IPS-20b (cell line): ENCODE data around the gene ID2.

Source experiments
- H3K27ac ChIP-seq: one replicate; pipeline ENCODE4 v1.5.1; 2013; ENCODE audit warnings: low read length
- H3K27me3 ChIP-seq: 2 replicates; pipeline ENCODE4 v1.6.1; 2013; ENCODE audit warnings: mild to moderate bottlenecking, low read length, inconsistent platforms; ENCODE audit not compliant: insufficient read depth
- H3K36me3 ChIP-seq: 2 replicates; pipeline ENCODE4 v1.6.1; 2013; ENCODE audit warnings: low read depth, mild to moderate bottlenecking, inconsistent platforms, low read length, moderate library complexity; ENCODE audit not compliant: insufficient read depth
- H3K4me1 ChIP-seq: 2 replicates; pipeline ENCODE4 v1.6.1; 2013; ENCODE audit warnings: mild to moderate bottlenecking, control low read depth, inconsistent platforms, low read length, moderate library complexity; ENCODE audit not compliant: insufficient read depth
- H3K4me3 ChIP-seq: 2 replicates; pipeline ENCODE4 v1.5.1; 2013; ENCODE audit warnings: mild to moderate bottlenecking, low read length, inconsistent platforms
- H3K9ac ChIP-seq: 2 replicates; pipeline ENCODE4 v1.6.1; 2013; ENCODE audit warnings: low read depth, mild to moderate bottlenecking, inconsistent platforms, low read length, moderate library complexity
- H3K9me3 ChIP-seq: 2 replicates; pipeline ENCODE4 v1.6.1; 2013; ENCODE audit warnings: mild to moderate bottlenecking, low read depth, low read length, inconsistent platforms; ENCODE audit not compliant: insufficient read depth

The ID2 gene

DNA sequence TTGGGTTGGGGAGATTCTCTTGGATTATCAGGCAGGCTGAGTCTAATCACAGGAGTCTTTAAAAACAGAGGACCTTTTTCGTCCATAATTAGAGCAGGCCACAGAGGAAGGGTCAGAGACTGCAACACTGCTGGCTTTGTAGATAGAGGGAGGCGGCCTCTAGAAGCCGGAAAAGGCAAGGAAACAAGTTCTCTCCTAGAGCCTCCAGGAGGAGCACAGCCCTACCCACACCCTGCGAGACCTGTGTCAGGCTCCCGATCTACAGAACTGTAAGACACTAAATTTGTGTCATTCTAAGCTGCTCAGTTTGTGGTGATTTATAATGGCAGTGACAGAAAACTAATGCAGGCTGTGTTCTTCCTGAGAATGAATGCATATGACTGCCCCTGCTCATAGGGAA is 15.3 kb downstream of the ID2 start:
- Histone ChIP-seq H3K36me3 (no peaks in the 10 kb centered on the region), H3K9me3 (no peaks in the 10 kb centered on the region), H3K4me3 (no peak overlapping the region), H3K9ac (no peak overlapping the region), H3K27ac (no peak overlapping the region), H3K4me1 (no peaks in the 10 kb centered on the region), H3K27me3 (no peaks in the 10 kb centered on the region; the same call in 1 of the 2 replicates)

DNA sequence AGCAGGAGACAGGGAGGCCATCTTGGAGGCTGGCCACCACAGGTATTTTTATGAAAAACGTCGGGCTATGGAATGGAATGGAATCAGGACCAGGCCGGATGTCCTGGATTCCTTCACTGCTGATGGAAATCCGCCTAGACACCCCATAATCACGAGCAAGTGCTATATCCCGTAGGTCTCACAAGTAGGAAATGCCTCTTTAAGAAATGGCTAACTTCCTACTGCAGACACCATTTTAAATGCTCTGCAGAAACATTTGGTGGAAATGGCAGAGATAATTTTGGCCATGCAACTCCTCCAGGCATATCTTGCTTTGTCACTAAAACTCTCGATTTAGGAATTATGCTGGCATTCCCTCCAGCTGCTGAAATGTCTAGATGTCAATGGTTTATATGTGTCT is 18.0 kb downstream of the ID2 start:
- Histone ChIP-seq H3K4me1 (no peaks in the 10 kb centered on the region), H3K4me3 (no peak overlapping the region), H3K9me3 (no peaks in the 10 kb centered on the region), H3K36me3 (no peaks in the 10 kb centered on the region), H3K27me3 (no peaks in the 10 kb centered on the region), H3K9ac (no peak overlapping the region), H3K27ac (no peak overlapping the region)

DNA sequence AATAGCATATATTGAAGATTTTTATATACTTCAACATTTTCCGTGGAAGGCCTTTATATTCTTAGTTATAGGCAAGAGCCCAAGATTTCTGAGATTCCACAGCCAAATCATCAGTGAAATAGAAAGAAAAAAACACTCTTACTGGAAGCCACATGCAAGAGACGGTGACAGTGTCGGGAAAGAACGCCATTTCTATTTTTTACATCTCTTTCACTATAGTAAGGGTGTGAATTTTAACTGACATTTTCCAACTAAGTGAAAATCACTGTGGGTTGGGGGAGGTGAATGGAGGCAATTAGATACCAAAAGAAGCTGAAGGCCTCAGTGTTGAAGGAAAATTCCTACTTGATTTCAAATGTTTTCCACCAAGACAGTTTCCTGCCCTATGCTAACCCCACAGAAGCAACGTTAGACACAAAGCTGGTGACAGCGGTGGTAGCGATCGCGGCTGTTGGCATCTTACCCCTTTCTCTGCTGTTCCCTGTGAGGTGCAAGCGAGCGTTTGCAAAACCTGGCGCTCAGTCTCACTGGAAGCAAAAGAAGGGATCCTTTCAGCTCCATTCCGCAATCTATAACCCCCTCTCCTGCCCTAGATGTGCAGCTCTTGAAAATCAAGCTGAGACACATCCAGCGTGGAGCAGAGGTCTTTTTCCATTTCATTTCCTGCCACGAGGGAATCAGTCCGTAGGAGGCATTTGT is 20.0 kb downstream of the ID2 start:
- H3K27me3 ChIP-seq, result no peaks in the 10 kb centered on the region
- no peak overlapping the region for H3K27ac ChIP-seq
- no peaks in the 10 kb centered on the region for H3K4me1 ChIP-seq
- H3K4me3 ChIP-seq, result no peak overlapping the region
- no peaks in the 10 kb centered on the region for H3K9me3 ChIP-seq
- no peak overlapping the region for H3K9ac ChIP-seq
- H3K36me3 ChIP-seq, result no peaks in the 10 kb centered on the region

DNA sequence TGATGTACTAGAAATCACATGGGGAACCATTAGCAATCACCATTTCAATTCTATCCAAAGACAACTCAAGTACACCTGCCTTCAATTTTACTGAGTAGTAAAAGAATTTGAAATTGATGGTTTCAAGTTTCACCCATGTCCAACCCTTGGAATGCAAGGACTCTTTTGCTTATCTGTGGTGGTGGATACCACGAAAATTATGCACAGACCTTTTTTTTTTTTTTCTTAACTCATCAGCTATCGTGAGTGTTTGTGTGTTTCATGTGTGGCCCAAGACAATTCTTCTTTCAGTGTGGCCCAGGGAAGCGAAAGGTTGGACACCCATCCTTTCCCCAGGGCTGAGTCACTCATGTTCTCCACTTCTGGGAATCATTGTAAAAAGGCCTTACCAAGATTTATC is 23.1 kb downstream of the ID2 start:
- H3K4me3 ChIP-seq, result no peak overlapping the region
- no peaks in the 10 kb centered on the region for H3K27me3 ChIP-seq
- no peak overlapping the region for H3K27ac ChIP-seq
- no peaks in the 10 kb centered on the region for H3K4me1 ChIP-seq
- no peak overlapping the region for H3K9ac ChIP-seq
- H3K9me3 ChIP-seq, result no peaks in the 10 kb centered on the region
- H3K36me3 ChIP-seq, result no peaks in the 10 kb centered on the region

DNA sequence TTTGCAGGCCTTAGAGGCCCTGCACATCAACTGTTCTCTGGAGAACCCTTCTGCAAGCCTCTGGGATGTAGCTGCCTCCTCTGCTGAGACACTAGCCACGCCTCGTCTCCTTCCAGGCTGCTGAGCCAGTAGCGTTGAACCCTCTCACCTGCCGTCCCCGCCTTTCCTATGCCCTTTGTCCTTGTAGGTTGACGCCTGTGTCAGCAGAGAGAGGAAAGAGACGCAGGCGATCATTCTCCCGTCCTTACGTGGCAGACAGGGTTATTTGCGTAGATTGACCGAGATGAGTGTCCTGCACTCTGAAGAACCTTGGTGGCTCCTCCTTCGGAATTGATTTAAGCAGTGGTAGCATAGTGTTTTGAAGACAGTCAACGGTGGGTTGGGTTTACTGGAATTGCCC is 27.8 kb downstream of the ID2 start:
- Histone ChIP-seq H3K27me3 (no peaks in the 10 kb centered on the region), H3K9ac (no peak overlapping the region), H3K9me3 (no peaks in the 10 kb centered on the region), H3K27ac (no peak overlapping the region), H3K4me1 (no peaks in the 10 kb centered on the region), H3K36me3 (no peaks in the 10 kb centered on the region), H3K4me3 (no peak overlapping the region)

DNA sequence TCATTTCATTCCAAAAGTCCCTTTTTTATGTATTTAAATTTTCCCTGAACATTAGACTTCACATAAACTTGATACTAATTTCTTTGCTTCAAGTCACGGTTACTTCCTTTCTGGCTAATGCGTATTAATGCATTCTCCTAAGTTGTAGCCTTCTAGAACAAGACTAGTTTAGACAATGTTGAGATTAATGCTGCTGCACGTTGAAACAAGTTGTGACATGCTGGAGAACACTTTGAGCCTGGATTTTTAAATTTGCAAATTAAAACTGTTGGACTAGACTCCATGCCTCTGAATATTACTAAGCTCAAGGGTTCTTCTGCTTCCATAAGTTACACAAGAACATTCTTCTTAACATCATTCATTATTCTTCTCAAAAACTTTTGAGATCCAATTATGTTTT is 29.1 kb downstream of the ID2 start:
- no peaks in the 10 kb centered on the region for H3K36me3 ChIP-seq
- H3K4me3 ChIP-seq, result no peak overlapping the region
- no peaks in the 10 kb centered on the region for H3K27me3 ChIP-seq
- H3K4me1 ChIP-seq, result no peaks in the 10 kb centered on the region
- no peak overlapping the region for H3K9ac ChIP-seq
- no peaks in the 10 kb centered on the region for H3K9me3 ChIP-seq
- H3K27ac ChIP-seq, result no peak overlapping the region

DNA sequence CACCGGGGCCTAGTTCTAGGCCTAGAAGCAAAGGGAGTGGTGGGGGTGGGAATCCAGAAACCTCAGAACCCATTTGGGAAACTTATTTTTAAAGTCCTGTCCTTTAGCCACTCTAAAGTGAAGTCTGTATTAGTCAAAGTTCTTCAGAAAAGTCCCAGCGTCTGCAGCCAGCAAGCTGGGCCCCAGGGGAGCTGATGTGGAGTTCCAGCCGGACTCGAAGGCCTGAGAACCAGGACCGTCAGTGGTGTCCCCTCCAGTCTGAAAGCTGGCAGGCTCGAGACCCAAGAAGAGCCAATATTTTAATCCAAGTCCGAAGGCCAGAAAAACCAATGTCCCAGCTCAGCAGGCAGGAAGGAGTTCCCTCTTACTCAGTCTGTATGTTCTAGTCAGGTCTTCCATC is 32.4 kb downstream of the ID2 start:
- H3K27me3 ChIP-seq, result no peaks in the 10 kb centered on the region
- H3K27ac ChIP-seq, result no peak overlapping the region
- H3K4me1 ChIP-seq, result no peaks in the 10 kb centered on the region
- H3K9me3 ChIP-seq, result no peaks in the 10 kb centered on the region
- H3K36me3 ChIP-seq, result no peaks in the 10 kb centered on the region
- H3K4me3 ChIP-seq, result no peak overlapping the region
- H3K9ac ChIP-seq, result no peak overlapping the region

DNA sequence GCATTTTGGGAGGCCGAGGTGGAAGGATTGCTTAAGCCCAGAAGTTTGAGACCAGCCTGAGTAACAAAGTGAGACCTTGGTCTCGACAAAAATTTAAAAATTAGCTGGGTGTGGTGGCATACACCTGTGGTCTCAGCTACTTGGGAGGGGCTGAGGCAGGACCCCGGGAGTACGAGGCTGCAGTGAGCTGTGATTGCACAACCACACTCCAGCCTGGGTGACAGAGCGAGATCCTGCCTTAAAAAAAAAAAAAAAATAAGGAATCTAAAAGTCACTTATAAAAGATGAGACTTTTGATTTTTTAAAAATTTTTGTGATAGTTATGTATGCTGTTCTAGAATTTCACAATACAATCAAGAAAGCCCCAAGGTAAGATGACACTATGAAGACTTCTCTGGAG is 33.1 kb downstream of the ID2 start:
- Histone ChIP-seq H3K9ac (no peak overlapping the region), H3K27me3 (no peaks in the 10 kb centered on the region), H3K4me3 (no peak overlapping the region)

DNA sequence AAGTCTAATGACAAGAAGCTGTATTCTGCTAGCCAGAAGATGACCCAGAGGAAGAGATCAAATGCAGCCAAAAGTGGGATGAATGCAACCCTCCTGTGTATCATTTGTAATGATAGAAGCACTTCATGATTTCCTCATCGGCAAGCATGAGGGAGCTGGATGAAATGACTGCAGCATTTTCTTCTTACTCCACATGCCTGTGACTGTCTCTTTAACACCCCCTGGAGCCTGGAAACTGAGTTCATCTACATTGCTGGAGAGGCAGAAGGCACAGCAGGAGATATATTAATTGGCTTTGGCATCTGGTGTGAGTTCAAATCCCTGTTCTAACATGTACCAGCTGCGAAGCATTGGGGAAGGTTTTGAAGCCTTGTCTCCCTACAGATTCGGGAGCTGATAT is 37.7 kb downstream of the ID2 start:
- H3K9me3 ChIP-seq, result no peaks in the 10 kb centered on the region
- H3K4me1 ChIP-seq, result no peaks in the 10 kb centered on the region
- no peak overlapping the region for H3K27ac ChIP-seq
- H3K27me3 ChIP-seq, result no peaks in the 10 kb centered on the region
- H3K36me3 ChIP-seq, result no peaks in the 10 kb centered on the region
- no peak overlapping the region for H3K4me3 ChIP-seq
- H3K9ac ChIP-seq, result no peak overlapping the region

More for the DNA sequence above, 33.1 kb downstream of the ID2 start:
- Histone ChIP-seq H3K36me3 (no peaks in the 10 kb centered on the region), H3K4me1 (no peaks in the 10 kb centered on the region), H3K27ac (no peak overlapping the region), H3K9me3 (no peaks in the 10 kb centered on the region)

DNA sequence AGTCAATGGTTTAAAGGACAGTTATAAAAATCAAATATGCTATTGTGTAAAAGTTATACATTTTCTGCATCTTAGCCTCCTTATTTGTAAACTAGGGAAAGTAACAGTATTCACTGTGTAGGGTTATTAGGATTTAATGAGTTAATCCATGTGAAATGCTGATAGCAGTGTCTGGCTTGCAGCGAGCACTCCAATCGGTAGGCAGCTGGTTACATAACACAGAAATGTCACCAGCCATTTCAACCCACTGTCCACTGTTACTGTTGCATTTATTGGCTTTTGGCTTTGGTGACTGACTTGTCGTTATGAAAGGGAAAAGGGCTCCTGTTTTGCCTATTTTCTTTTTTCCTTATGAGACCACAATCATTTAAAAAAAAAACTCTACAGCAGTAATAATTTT is 38.9 kb downstream of the ID2 start:
- H3K36me3 ChIP-seq, result no peaks in the 10 kb centered on the region
- H3K9me3 ChIP-seq, result no peaks in the 10 kb centered on the region
- no peak overlapping the region for H3K9ac ChIP-seq
- no peak overlapping the region for H3K27ac ChIP-seq
- no peaks in the 10 kb centered on the region for H3K27me3 ChIP-seq
- H3K4me3 ChIP-seq, result no peak overlapping the region
- no peaks in the 10 kb centered on the region for H3K4me1 ChIP-seq

DNA sequence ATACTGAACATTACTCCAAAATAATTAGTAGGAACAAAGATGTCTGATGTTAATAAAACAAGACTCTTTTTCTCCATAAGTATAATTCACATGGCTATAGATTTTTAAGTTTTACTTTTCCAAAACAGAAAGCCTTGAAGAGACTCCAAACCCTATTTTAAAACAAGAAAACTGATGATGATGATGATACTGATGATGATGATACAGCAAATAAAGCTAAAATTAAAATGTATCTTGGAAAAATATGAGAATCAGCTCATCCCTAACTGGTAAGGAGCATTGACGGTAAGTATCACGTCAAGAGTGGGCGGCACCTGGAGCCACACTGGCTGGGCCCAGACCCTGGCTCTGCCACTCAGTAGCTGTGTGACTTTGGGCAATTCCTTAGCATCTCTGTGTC is 39.6 kb downstream of the ID2 start:
- no peak overlapping the region for H3K9ac ChIP-seq
- no peaks in the 10 kb centered on the region for H3K9me3 ChIP-seq
- no peaks in the 10 kb centered on the region for H3K36me3 ChIP-seq
- H3K27me3 ChIP-seq, result no peaks in the 10 kb centered on the region
- no peaks in the 10 kb centered on the region for H3K4me1 ChIP-seq
- no peak overlapping the region for H3K27ac ChIP-seq
- H3K4me3 ChIP-seq, result no peak overlapping the region

DNA sequence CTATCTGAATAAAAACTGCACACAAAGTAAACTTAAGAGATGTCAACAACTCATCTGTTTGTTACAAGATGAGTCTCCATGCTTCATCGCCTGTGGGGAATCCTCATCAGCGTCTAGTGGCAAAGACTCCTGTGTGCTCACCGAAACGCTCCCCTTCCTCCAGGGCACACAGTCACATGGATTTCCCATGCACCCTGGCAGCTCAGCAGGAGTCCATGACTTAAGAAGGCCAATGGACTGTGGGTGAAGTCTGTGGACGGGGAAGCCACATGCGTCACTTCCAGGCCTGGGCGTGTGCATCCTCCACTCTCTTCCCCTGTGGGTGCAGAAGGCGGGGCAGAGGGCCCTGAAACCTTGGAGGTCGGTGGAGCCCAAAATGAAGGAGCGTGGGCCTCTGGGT is 41.1 kb downstream of the ID2 start:
- Histone ChIP-seq H3K9ac (no peak overlapping the region), H3K36me3 (no peaks in the 10 kb centered on the region), H3K4me3 (no peak overlapping the region), H3K27me3 (no peaks in the 10 kb centered on the region), H3K9me3 (no peaks in the 10 kb centered on the region), H3K27ac (no peak overlapping the region), H3K4me1 (no peaks in the 10 kb centered on the region)
